HT1080 (cell line): ENCODE results near the gene HDAC9. TPM values are rescaled to one million over a fixed set of nuclear protein-coding genes. Genes with fewer than 3 reads are reported as not detected.
"Not testable (repeated sequence)": the region's sequence is repeated elsewhere in the genome, so short reads cannot be mapped to it uniquely, and the experiment has no call there.

Experiments used
- DNase-seq: peaks from one replicate; pipeline ENCODE4 v3.0.0-alpha.2; 2015; ENCODE audit warnings: low read depth
- total RNA-seq: library from RNA; depleted of rRNA; stranded (reverse); fragments of >200 nt; shearing (Covaris generic); gene quantifications from 2 replicates; pipeline ENCODE4 v1.2.3, GENCODE V29; 2014

The HDAC9 gene
- total RNA-seq, 1 experiment from 2014 or later = 9.6 TPM

DNA sequence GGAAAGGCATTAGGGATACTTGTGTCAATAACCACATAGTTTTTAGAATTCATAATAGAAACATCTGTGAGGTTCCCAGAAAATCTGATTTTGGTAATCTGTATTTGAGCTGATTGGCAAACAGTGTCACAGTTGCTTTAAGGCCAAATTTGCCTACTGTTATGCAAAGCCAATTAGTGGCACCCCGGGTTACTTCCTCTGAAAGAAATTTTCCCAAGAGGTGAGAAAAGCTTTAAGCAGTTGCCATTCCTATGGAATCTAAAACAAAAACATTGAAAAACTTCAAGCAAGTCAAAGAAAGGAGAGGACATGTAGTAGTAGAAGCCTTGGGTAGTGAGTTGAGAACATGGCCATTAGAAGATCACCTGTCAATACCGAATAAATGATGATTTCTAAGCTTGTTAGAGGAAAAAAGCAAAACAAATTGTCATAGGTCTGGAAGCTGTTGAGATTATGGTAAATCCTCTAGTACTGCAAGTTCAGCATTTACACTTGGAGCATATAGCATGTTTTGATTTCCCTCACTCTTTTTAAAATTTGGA lies 445.1 kb downstream of the HDAC9 start:
- DNase-seq = no peak

DNA sequence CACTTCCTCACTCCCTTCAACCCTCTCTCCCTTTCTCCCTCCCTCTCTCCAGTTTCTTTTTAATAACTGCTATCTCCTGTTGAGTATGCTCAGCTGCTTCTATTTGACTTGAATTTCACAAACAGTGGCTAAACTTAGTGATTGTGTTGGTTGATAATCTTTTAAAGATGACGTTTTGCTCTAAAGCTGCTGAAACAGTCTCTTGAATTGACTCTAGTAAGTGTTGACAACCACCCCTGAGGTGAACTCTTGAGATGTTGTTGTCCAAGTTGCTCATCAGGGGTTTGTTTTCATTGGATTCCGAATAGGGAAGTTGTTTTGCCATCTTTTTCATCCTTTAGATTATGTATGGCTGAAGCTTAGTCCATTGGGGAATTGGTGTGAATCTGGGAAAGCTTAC lies 445.7 kb downstream of the HDAC9 start:
- DNase-seq = no peak

DNA sequence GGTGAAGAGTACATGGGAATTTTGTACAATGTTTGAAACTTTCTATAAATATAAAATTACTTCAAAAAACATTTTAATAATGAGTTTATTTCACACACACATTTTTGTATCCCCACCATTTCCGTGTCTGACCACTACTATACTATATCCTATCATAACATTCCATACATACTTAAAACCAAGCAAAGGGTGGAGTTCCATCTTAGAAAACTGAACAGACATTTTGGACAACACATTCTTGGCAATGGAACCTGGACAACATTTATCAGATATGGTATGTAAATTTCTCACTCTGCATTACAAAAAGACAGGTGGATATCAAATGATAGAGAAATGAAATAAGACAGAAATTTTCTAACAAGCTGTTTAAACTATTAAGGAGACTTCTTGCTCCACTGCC lies 453.0 kb downstream of the HDAC9 start:
- DNase-seq = no peak

DNA sequence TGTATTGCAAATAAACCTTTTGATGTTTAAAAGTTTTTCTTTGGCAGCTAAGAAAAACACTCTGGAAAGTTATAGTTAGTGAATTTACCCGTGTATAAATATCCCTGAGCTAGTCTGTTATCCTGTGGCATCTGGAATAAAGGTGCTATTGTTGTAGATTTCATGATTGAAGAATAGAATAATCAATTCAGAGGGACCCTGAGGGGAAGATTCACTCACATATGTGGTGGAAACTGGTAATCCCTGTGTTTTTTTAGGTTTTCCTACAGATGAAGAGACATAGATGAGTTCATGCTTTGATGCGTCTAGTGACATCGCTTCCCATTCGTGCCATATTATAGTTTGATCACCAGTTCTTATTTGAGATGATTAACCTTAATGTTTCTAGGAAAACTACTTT lies 457.3 kb downstream of the HDAC9 start:
- no peak for DNase-seq

DNA sequence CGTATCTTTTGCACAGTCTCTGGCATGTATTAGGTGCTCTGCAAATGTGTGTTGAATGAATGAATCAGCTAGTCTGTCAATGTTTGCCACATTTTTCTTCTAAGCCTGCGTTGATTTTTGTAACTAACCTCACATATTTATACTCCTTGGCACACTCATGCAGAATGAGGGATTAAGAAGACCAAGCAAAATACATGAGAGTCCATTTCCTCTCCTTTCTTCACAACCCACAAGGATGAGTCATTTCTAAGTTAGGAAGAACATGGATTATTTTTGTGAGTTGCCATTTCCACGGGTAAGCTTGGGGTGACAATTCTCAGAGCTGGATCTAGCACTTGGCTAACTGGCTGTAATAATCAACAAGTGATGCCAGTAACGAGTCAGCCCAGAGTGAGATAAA lies 463.1 kb downstream of the HDAC9 start:
- DNase-seq = peak; percentile 91

DNA sequence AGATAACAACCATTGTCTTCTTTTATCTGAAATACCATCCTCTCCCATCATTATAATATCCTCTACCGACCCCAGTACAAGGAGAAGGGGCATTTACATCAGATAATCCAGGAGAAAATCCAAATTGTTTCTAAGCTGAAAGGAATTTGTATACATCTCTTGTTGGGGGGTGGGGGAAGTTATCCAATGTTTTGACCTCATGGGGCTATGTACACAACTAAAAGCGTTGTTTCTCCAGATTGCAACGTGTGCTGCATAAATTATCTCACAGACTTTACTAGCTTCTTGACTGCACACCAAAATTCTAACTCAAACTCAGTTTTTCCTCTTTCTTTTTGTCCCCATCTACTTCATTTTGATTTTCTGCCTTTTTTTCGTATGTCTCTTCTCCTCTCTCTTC lies 465.2 kb downstream of the HDAC9 start:
- no peak for DNase-seq

DNA sequence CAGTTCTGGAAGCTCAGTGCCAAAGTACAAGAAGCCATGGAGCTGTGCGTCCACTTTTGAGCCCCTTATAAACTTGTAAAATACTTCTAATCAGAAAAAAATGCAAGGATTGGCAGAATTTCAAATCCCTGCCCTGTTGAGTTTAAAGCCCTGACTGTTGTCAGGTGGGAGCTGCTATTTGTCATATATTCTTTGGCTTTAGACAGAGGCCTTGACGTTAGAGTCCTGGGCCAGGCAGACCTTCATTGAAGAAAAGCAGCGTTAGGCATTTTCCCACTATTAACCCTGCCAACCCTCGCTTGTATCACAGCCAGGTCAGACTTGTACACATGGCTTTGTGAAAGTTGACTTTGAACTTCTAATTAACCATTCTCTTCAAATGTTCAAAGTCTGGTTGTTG lies 466.5 kb downstream of the HDAC9 start:
- DNase-seq = peak; percentile 21

DNA sequence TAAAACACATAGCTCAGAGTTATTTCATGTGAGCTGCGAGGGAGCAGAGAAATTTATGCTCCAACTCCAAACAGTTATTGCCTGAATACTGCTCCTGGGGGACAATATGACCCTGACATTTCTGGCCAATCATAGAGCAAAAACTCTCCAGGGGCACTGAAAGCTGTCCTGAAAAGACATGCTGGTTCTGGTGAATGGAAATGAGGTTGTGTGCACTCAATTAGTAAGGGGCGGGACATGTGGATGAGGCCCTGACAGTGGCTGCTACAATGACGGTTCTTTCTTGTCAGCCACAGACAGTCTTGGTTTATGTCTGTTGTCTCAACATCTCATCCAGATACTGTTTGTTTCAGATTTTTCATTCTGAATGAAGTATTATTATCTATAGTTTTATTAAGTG lies 470.1 kb downstream of the HDAC9 start:
- DNase-seq = no peak

DNA sequence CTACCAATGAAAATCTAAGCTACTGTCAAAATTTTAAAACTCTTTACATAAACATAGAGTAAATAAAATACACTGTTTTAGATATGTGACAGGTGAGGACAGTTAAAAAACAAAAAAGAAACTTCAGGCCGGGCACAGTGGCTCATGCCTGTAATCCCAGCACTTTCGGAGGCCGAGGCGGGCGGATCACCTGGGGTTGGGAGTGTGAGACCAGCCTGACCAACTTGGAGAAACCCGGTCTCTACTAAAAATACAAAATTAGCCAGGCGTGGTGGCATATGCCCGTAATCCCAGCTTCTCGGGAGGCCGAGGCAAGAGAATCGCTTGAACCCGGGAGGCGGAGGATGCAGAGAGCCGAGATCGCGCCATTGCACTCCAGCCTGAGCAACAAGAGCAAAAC lies 472.2 kb downstream of the HDAC9 start:
- DNase-seq = not testable (repeated sequence)

DNA sequence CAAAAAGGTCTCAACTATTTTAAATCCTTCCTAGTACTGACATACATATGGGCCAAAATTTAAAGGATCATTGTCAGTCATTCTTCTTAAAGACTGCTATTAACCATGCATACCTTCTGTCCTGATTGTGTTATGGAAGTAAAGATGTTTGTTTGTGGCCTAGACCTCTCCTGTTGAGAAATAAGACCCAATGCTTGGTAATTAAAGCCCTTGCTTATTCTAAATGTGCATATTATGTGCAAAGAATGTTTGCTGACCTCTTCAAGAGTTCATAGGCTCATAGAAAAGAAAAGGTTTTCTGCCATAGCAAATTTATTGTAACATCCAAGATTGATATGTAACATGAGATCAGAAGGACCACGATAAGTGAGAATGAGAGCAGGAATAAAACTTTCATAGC lies 476.3 kb downstream of the HDAC9 start:
- no peak for DNase-seq

DNA sequence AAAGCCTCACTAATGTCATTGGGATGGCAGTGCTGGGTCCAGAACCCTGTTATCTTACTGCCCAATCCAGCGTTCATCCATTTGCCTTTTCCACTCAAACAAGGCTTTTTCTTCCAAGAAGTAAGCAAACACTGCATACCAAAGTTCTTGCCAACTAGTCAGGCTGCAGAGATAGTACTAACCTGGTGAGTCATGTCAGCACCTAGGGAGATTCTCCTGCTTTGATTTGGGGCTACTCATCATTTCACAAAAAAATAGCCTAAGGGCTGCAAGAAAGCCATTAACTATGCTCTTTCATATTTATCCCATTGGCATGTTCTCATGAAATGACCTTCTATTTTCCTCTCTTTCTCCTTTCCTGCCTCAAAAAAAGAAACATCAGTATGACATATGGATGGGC lies 479.3 kb downstream of the HDAC9 start:
- peak; percentile 68 for DNase-seq

DNA sequence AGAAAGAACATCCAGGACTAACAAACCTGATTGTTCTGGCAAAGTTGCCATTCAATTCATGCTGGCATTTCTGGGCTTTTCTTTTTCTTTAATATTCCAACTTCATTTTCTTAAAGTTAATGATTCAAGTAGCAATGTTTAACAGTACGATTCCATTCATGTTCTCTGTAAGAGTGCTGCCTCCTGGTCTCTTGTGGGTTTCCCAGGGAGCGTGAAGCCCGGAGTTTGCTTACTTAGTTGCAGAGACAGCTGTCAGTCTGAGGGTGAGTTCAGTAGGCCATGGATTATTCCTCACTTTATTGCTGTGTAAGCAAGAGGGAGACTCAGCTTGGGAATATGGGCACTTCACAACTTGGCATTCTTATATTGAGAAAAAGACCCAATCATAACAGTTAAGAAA lies 479.7 kb downstream of the HDAC9 start:
- no peak for DNase-seq

DNA sequence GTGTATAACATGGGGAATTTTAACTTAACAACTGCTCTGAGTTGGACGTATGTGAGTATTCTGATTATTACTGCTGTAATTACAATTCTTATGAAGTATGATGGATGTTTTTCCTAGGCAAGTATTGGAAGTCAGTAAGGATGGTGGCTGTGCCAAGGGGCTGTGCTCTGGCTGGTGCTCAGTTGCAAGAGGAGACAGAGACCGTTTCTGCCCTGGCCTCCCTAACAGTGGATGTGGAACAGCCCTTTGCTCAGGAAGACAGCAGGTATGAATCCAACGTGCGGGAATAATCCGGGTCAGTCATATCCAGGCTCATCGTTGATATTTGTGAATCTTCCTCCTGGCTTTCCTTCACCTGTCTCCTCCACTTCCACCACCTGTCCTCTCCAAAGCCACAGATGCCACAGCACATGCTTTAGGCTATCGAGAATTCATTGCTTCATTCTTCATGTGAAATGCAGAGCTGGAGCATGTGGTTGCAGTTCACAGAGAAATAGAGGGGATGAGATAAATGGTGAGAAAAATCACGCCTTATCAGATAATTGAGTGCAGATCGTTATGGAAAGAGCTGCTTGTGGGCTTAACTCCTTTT lies 480.2 kb downstream of the HDAC9 start:
- DNase-seq = no peak

DNA sequence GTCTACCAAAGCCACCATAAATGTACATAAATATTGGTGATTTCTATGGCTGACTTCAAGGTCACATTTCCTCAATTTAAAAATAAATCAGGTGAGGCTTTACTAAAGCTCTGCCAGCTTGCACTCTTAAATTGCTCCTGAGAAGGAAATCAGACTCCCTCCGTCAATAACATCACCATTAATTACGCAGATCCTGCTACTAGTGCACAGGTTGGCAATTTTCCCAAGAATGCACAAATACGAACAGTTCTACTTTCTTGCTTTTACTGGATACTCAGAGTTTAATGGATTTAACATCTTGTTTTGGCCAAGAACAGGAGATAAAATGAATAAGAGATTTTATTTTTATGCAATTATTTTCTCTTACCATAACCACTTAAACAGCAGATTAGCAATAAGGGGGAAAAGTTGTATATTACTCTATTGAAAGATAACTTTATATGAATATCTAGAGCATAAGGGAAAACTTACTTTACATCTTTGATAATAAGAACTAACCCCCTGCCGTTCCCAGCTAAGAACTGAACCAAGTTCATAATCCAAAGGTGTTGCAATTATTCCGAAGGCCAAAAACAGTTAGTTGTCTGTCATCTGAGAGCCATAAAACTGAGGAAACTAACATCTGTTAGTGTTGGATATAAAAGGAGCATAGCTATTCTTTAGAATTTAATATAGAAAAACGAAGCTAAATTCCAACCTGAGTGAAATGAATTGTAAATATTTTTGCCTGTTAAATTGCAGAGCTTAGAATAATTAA lies 481.3 kb downstream of the HDAC9 start:
- DNase-seq = no peak

DNA sequence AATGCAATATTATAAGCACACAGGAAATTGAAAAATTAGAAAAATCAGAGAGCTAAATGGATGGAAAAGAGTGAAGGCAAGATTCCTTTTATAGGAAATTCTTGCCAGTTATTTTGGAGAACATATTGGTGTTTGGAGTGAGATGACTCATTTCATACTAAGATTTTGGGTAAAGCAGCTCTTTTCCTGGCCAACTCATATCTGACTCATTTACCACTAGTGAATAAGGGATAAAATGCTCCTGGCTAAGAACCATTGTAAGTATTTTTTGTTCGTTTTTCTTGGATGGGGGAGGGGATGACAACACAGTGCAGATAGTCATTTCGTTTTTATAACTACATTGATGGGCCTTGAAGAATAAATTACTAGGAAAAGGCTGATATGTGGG lies 482.6 kb downstream of the HDAC9 start:
- DNase-seq = peak; percentile 95

DNA sequence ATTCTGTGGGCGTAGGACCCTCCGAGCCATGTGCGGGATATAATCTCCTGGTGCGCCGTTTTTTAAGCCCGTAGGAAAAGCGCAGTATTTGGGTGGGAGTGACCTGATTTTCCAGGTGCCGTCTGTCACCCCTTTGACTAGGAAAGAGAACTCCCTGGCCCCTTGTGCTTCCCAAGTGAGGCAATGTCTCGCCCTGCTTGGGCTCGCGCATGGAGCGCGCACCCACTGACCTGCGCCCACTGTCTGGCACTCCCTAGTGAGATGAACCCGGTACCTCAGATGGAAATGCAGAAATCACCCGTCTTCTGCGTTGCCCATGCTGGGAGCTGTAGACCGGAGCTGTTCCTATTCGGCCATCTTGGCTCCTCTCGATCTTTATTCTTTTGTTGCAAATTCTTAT lies 495.2 kb downstream of the HDAC9 start:
- not testable (repeated sequence) for DNase-seq

DNA sequence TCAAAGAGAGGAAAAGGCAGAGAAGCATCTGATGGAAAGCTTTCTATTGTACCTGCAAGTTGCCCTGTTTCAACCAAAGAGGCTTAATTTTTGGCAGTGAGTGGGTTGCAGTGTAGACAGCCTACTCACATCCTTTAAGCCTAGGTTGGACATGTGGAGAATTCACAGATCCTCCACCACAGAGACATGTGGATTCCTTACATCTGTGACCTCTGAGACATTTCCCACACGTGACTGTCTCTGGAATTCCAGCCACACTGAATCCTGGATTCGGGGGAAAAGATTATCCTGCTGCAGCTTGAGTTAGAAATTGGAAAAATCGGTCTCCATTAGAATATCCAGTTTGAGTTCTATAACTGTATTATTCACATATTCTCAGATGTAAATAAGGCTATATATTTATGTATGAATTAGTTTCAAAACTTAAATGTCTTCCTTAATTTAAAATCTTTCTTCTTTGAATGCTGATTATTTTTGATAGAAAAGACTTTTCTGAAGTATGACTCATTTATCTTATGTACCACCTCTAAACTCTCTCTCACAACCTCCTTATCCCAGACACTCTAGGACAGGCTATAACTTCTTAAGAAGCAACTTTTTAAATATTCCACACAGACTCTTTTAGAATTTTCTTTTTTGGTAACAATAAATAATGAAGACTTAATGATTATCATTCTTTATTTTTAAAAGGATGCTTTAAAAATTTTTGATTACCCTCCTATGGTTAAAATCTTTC lies 498.6 kb downstream of the HDAC9 start:
- peak; percentile 68 for DNase-seq

DNA sequence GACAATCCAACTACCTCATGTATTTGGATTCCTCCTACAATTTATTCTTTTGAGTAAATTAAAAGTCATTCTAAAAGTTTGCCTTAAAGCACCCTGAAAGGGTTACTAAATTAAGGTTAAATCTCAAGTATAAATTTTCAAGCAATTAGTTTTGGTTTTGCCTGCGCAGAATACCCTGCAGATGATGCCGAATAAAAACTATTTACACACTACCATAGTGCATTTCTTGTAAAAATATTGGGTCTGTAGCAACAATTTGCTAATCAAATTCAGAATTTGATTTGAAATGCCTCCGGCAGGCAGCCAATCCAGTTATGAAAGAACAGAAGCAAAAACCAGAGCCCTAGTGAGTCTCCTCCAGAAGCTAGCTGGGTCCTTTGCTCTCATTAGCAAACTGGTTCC lies 499.7 kb downstream of the HDAC9 start:
- DNase-seq = no peak

DNA sequence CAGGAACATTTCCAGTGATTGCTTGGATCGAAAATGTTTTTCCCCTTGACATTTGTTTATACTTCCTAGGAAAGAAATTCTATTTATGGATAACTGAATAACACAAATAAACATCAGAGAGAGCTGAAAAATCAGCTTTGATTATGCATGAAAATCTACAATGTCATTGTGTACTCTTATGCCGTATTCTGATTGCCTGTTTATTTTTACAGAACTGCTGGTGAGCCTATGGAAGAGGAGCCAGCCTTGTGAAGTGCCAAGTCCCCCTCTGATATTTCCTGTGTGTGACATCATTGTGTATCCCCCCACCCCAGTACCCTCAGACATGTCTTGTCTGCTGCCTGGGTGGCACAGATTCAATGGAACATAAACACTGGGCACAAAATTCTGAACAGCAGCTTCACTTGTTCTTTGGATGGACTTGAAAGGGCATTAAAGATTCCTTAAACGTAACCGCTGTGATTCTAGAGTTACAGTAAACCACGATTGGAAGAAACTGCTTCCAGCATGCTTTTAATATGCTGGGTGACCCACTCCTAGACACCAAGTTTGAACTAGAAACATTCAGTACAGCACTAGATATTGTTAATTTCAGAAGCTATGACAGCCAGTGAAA lies 500.4 kb downstream of the HDAC9 start:
- DNase-seq = no peak

DNA sequence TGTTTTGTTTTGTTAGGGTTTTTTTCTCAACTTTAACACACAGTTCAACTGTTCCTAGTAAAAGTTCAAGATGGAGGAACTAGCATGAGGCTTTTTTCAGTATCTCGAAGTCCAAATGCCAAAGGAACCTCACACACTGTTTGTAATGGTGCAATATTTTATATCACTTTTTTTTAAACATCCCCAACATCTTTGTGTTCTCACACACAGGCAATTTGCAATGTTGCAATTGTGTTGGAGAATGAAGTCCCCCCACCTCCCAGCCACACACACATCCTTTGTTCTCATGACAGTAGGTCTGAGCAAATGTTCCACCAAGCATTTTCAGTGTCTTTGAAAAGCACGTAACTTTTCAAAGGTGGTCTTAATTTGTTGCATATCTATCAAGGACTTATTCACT lies 501.0 kb downstream of the HDAC9 start:
- DNase-seq = no peak

DNA sequence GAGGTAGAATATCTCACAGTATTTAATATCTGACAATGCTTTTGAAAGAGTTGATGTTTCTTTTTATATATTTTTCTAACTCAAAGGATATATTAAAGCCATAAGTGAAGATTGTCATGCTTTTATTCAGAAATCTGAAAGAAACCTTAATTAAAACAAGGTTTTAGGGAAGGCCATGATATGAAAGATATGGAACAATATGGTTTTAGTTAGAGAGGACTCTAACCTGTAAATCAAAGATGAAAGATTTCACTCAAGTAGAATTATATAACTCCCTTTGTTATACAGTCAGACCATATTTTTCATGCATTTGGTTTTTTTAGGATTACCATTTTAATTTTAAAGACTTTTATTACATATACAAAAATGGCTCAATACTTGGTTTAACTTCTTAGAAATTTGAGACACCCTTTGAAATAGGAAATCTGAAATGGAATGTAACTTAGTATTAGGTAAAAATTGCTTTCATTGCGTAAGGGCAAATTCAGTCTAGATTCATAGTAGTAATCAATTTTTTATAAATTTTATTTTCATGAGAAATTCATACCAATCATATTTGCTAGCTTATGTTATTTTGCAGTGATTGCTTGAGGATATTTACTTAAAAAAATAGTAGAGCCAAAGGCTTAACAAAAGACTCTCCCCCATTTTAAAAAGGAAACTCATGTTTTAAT lies 502.1 kb downstream of the HDAC9 start:
- DNase-seq = no peak
